GM18526 (cell line): ENCODE results near the gene CDK5RAP3.
A peak's percentile ranks its signal among the peaks of the same experiment; 100 is the strongest.

ENCODE experiments used
- POLR2A ChIP-seq: IDR thresholded peaks from 3 replicates; pipeline ENCODE4 v1.6.1; 2011; ENCODE audit not compliant: insufficient read length; ENCODE audit errors: extremely low read depth

The CDK5RAP3 gene

GRCh38 chr17:47945529-47946508 is 25.1 kb upstream of the CDK5RAP3 start:
- no peak for TF ChIP-seq POLR2A

GRCh38 chr17:47946516-47946915 is 24.4 kb upstream of the CDK5RAP3 start:
- TF ChIP-seq POLR2A, result no peak

- no peak for TF ChIP-seq POLR2A
These were observed 23.9 kb upstream of the CDK5RAP3 start for GRCh38 chr17:47946929-47947397.

- no peak for TF ChIP-seq POLR2A
These were observed 22.2 kb upstream of the CDK5RAP3 start for GRCh38 chr17:47948706-47949196.

GRCh38 chr17:47949197-47949759 is 21.6 kb upstream of the CDK5RAP3 start:
- TF ChIP-seq POLR2A, result peak; percentile 13

GRCh38 chr17:47949946-47950345 is 21.0 kb upstream of the CDK5RAP3 start:
- TF ChIP-seq POLR2A, result no peak

- no peak for TF ChIP-seq POLR2A
These were observed 20.5 kb upstream of the CDK5RAP3 start for GRCh38 chr17:47950448-47950847.

GRCh38 chr17:47952171-47953021 is 18.5 kb upstream of the CDK5RAP3 start:
- TF ChIP-seq POLR2A, result no peak

- TF ChIP-seq POLR2A, result no peak
These were observed 17.0 kb upstream of the CDK5RAP3 start for GRCh38 chr17:47953909-47954308.

GRCh38 chr17:47955497-47956461 is 15.1 kb upstream of the CDK5RAP3 start:
- TF ChIP-seq POLR2A, result no peak

- no peak for TF ChIP-seq POLR2A
These were observed 13.9 kb upstream of the CDK5RAP3 start for GRCh38 chr17:47956791-47957590.

- TF ChIP-seq POLR2A, result no peak
These were observed 13.1 kb upstream of the CDK5RAP3 start, which contains the start of gene PRR15L for GRCh38 chr17:47957591-47958490. TSS of gene PRR15L (minus strand) at chr17:47957883. CDS start at chr17:47953234, 4,649 bp downstream.
